ENCODE data around the gene KLF16. TPM values are rescaled to one million over a fixed set of nuclear protein-coding genes. Genes with fewer than 3 reads are reported as not detected.
A peak's percentile ranks its signal among the peaks of the same experiment; 100 is the strongest.

The KLF16 gene
- total RNA-seq, 1 donor from 2014 or later: 26.3 TPM

DNA sequence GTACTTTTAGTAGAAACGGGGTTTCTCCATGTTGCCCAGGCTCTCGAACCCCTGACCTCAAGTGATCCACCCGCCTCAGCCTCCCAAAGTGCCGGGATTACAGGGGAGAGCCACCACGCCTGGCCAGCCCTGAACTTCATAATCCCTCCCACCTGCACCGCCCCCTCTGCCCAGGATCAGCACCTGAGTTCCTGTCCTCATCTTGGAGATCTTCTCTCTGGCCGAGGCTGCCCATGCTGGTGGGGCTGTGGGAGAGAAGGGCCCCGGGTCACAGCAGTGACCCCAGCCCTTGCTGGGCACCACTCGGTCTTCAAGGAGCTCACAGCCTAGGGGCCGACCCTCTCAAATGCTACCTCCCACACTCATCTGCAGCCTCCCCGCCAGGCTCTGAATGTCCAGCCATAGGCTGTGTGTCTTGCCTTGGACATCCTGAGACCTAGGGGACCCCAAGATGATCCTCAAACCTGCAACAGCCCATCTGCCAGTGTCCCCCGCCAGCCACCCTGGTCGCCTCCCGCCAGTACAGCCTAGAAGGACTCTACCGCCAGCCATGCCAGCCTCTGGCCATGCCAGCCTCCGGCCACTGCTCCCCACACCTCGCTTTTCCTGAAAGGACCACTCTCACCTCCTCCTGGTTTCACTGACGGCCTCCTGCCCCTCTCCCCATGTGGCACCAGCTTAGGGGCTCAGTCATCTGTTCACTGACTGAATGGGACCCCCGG is 52.8 kb downstream of the KLF16 start:
- H3K36me3 Mint-ChIP-seq (ENCODE audit: unreplicated experiment): no peaks in the 10 kb centered on the region
- TF ChIP-seq, protein P1, sequence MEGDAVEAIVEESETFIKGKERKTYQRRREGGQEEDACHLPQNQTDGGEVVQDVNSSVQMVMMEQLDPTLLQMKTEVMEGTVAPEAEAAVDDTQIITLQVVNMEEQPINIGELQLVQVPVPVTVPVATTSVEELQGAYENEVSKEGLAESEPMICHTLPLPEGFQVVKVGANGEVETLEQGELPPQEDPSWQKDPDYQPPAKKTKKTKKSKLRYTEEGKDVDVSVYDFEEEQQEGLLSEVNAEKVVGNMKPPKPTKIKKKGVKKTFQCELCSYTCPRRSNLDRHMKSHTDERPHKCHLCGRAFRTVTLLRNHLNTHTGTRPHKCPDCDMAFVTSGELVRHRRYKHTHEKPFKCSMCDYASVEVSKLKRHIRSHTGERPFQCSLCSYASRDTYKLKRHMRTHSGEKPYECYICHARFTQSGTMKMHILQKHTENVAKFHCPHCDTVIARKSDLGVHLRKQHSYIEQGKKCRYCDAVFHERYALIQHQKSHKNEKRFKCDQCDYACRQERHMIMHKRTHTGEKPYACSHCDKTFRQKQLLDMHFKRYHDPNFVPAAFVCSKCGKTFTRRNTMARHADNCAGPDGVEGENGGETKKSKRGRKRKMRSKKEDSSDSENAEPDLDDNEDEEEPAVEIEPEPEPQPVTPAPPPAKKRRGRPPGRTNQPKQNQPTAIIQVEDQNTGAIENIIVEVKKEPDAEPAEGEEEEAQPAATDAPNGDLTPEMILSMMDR (IDR thresholded peaks at IDR 0.05): no peak
- DNase-seq (ENCODE audit: extremely low spot score, unreplicated experiment): no peak
- H3K27me3 Mint-ChIP-seq (ENCODE audit: unreplicated experiment): no peaks in the 10 kb centered on the region
- no peak overlapping the region for H3K4me3 Mint-ChIP-seq (ENCODE audit: unreplicated experiment)
- H3K27ac Mint-ChIP-seq (ENCODE audit: unreplicated experiment): peak overlapping the region; percentile 52
- H3K9me3 Mint-ChIP-seq (ENCODE audit: unreplicated experiment): no peaks in the 10 kb centered on the region
- H3K4me1 Mint-ChIP-seq (ENCODE audit: unreplicated experiment): peaks cover 15% of the 10 kb centered on the region

DNA sequence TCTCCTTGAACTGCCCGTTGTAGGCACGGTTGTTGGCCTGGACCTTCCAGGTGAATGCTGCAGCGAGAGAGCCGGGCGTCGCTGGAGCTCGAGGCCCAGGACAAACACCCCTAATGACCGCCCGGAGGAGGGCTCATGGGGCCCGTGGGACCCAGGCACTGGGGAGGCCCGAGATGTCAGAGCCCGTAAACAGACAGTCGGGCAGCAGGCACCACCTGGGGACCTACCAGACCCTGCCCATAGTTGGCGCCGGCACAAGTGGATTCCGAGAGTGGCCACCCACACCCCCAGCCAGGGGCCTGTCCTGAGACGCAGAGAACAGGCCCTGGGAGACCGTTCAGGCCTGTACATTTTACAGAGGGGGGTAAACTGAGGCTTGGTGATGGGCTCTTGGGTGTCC is 53.7 kb downstream of the KLF16 start:
- no peak for DNase-seq (ENCODE audit: extremely low spot score, unreplicated experiment)
- TF ChIP-seq, protein P1 (IDR thresholded peaks at IDR 0.05): no peak
- H3K27me3 Mint-ChIP-seq (ENCODE audit: unreplicated experiment): no peaks in the 10 kb centered on the region
- H3K9me3 Mint-ChIP-seq (ENCODE audit: unreplicated experiment): no peaks in the 10 kb centered on the region
- H3K4me1 Mint-ChIP-seq (ENCODE audit: unreplicated experiment): peaks cover 15% of the 10 kb centered on the region
- H3K36me3 Mint-ChIP-seq (ENCODE audit: unreplicated experiment): no peaks in the 10 kb centered on the region
- H3K4me3 Mint-ChIP-seq (ENCODE audit: unreplicated experiment): no peak overlapping the region
- no peak overlapping the region for H3K27ac Mint-ChIP-seq (ENCODE audit: unreplicated experiment)

DNA sequence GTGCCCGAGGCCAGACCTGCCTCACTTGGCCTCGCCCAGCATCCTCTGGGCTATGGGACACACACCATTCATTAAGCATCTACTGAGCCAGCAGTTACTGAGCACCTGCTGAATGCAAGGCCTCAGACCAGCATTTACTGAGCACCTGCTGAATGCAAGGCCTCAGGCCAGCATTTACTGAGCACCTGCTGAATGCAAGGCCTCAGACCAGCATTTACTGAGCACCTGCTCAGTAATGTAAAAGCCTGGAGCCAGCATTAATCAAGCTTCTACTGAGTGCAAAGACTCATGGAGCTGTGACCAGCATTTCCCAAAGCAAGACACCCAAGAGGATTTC is 55.0 kb downstream of the KLF16 start:
- no peak overlapping the region for H3K4me3 Mint-ChIP-seq (ENCODE audit: unreplicated experiment)
- TF ChIP-seq, protein P1 (IDR thresholded peaks at IDR 0.05): no peak
- no peak overlapping the region for H3K27ac Mint-ChIP-seq (ENCODE audit: unreplicated experiment)
- H3K27me3 Mint-ChIP-seq (ENCODE audit: unreplicated experiment): no peaks in the 10 kb centered on the region
- peaks cover 12% of the 10 kb centered on the region for H3K4me1 Mint-ChIP-seq (ENCODE audit: unreplicated experiment)
- H3K36me3 Mint-ChIP-seq (ENCODE audit: unreplicated experiment): no peaks in the 10 kb centered on the region
- H3K9me3 Mint-ChIP-seq (ENCODE audit: unreplicated experiment): no peaks in the 10 kb centered on the region
- DNase-seq (ENCODE audit: extremely low spot score, unreplicated experiment): no peak

DNA sequence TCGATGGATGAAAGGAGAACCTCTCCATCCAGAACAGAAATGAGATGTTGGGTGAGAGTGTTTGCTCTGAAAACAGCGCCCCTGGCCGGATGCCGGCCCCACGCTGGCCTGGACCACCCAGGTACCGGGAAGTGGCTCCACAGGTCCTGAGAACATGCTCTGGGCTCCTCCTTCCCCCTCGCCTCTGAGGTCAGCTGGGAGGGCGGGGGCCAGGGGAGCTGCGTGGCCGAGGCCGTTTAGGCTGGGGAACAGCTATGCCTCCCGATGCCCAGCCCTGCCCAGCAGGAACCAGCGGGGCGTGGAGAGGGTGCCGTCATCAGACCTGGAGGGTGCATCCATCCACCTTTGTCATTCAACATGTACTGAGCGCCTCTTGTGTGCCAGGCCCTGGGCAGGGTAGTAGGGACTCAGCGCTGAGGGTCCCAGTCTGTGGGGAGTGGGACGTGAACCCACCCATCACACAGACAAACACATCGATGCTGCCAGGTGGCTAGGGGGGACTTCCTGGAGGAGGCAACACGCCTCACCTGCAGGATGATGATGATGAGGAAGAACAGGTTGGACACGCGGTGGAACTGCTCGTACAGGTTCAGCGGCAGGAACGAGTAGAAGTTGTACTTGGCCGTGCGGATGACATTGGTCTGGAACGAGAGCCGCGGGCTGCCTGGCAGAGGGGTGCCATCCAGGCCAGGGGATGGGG is 55.5 kb downstream of the KLF16 start:
- Mint-ChIP-seq H3K9me3 (ENCODE audit: unreplicated experiment) (no peaks in the 10 kb centered on the region), H3K36me3 (ENCODE audit: unreplicated experiment) (no peaks in the 10 kb centered on the region), H3K27ac (ENCODE audit: unreplicated experiment) (no peak overlapping the region), H3K4me1 (ENCODE audit: unreplicated experiment) (peaks cover 8% of the 10 kb centered on the region), H3K4me3 (ENCODE audit: unreplicated experiment) (no peak overlapping the region), H3K27me3 (ENCODE audit: unreplicated experiment) (no peaks in the 10 kb centered on the region)
- no peak for DNase-seq (ENCODE audit: extremely low spot score, unreplicated experiment)
- TF ChIP-seq, protein P1 (IDR thresholded peaks at IDR 0.05): no peak

DNA sequence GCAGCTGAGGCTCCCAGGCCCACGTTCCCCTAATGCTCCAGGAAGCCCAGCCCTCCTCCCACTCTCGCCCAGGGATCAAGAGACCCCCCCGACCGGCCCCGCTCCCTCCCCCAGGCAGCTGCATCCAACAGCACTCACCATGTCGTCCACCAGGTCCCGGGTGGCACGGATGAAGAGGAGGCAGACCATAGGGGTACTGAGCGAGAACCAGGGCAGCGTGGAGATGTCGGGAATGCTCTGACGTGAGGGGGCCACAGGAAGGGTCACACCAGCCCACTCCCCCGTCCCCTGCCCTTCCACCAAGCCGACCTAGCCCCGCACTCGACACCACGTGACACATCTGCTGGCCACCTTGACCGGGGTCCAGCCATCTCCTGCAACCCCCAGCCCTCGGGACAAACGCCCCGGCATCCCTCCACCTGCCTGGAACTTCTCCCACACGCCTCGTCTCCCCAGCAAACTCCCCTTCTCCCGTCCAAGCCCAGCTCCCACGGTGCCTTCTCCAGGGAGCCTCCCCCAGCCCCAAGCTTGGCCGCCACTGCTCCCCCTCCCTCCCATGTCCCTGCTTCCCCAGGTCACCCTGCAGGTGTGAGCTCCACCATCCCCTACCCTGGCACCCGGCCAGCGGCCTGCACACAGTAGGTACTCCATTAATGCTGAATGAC is 56.2 kb downstream of the KLF16 start:
- TF ChIP-seq, protein P1 (IDR thresholded peaks at IDR 0.05): no peak
- H3K27me3 Mint-ChIP-seq (ENCODE audit: unreplicated experiment): no peaks in the 10 kb centered on the region
- no peaks in the 10 kb centered on the region for H3K36me3 Mint-ChIP-seq (ENCODE audit: unreplicated experiment)
- no peak overlapping the region for H3K4me3 Mint-ChIP-seq (ENCODE audit: unreplicated experiment)
- H3K27ac Mint-ChIP-seq (ENCODE audit: unreplicated experiment): no peak overlapping the region
- DNase-seq (ENCODE audit: extremely low spot score, unreplicated experiment): no peak
- peaks cover 2% of the 10 kb centered on the region for H3K4me1 Mint-ChIP-seq (ENCODE audit: unreplicated experiment)
- H3K9me3 Mint-ChIP-seq (ENCODE audit: unreplicated experiment): no peaks in the 10 kb centered on the region
